GM20431 (cell line): ENCODE results near the gene USP31.

ENCODE experiments used
- in situ Hi-C: fragments of 300-500 bp; cut with MseI, MboI; formaldehyde crosslinking; loops from one replicate; pipeline ENCODE4 v1.15.0; 2020; ENCODE audit warnings: low sequenced_read_pairs; ENCODE audit not compliant: unreplicated experiment

The USP31 gene

GRCh38 chr16:23031508-23032098 is 117.6 kb downstream of the USP31 start:
- in situ Hi-C loops = no loop called here

- in situ Hi-C loops = no loop called here
Measured at GRCh38 chr16:23029733-23030420, 119.4 kb downstream of the USP31 start.

- in situ Hi-C loops = no loop called here
Measured at GRCh38 chr16:23027386-23027785, 121.9 kb downstream of the USP31 start.

- in situ Hi-C loops = no loop called here
Measured at GRCh38 chr16:23026784-23027362, 122.4 kb downstream of the USP31 start.

GRCh38 chr16:23025692-23026307 is 123.5 kb downstream of the USP31 start:
- in situ Hi-C loops = no loop called here

GRCh38 chr16:23024044-23024443 is 125.2 kb downstream of the USP31 start:
- in situ Hi-C loops = no loop called here

GRCh38 chr16:23020084-23020483 is 129.2 kb downstream of the USP31 start:
- in situ Hi-C loops = no loop called here

- in situ Hi-C loops = no loop called here
Measured at GRCh38 chr16:23016368-23016767, 132.9 kb downstream of the USP31 start.

GRCh38 chr16:23015580-23015979 is 133.7 kb downstream of the USP31 start:
- in situ Hi-C loops = no loop called here

- in situ Hi-C loops = no loop called here
Measured at GRCh38 chr16:23014592-23014991, 134.7 kb downstream of the USP31 start.
